GM12892 (cell line): ENCODE measurements around the gene GRIN2C.

Source experiments
- DNase-seq: peaks from one replicate; pipeline ENCODE4 v3.0.0; 2011; ENCODE audit not compliant: insufficient read length
- FAIRE-seq: peaks from 2 replicates; lab custom pipeline; 2011; peaks lifted over from hg19 to GRCh38; lab: Jason Lieb, UNC
- POLR2A ChIP-seq: IDR thresholded peaks from 2 replicates; pipeline ENCODE4 v1.6.1; 2011; ENCODE audit warnings: low read depth, low read length, control low read depth
- POLR2AphosphoS5 ChIP-seq: IDR thresholded peaks from 2 replicates; pipeline ENCODE4 v1.6.1; 2011; ENCODE audit warnings: low read depth, low read length, control low read depth
- TAF1 ChIP-seq: IDR thresholded peaks from 2 replicates; pipeline ENCODE4 v1.6.1; 2011; ENCODE audit warnings: low read depth, mild to moderate bottlenecking, control low read depth, low read length, borderline replicate concordance

GRIN2C gene

GRCh38 chr17:74807925-74808324 lies 51.8 kb downstream of the GRIN2C start:
- FAIRE-seq (no peak), DNase-seq (no peak)
- TF ChIP-seq POLR2A (no peak), POLR2AphosphoS5 (no peak), TAF1 (no peak)

- FAIRE-seq (no peak), DNase-seq (no peak)
- TF ChIP-seq POLR2A (no peak), POLR2AphosphoS5 (no peak), TAF1 (no peak)
Measured at GRCh38 chr17:74807441-74807840, 52.2 kb downstream of the GRIN2C start.

- no peak for TF ChIP-seq POLR2AphosphoS5
- no peak for TF ChIP-seq POLR2A
- TF ChIP-seq TAF1, result no peak
- FAIRE-seq (no peak), DNase-seq (no peak)
Measured at GRCh38 chr17:74806334-74806733, 53.4 kb downstream of the GRIN2C start.

GRCh38 chr17:74805591-74805991 lies 54.1 kb downstream of the GRIN2C start:
- no peak for TF ChIP-seq POLR2AphosphoS5
- no peak for TF ChIP-seq TAF1
- TF ChIP-seq POLR2A, result no peak
- FAIRE-seq (no peak), DNase-seq (no peak)

- TF ChIP-seq POLR2A, result no peak
- FAIRE-seq, result no peak
- DNase-seq, result no peak
Measured at GRCh38 chr17:74804683-74805082, 55.0 kb downstream of the GRIN2C start.

GRCh38 chr17:74803971-74804370 lies 55.7 kb downstream of the GRIN2C start:
- no peak for FAIRE-seq
- no peak for DNase-seq
- TF ChIP-seq POLR2A, result no peak
- no peak for TF ChIP-seq POLR2AphosphoS5
- TF ChIP-seq TAF1, result no peak

- DNase-seq, result no peak
- TF ChIP-seq TAF1 (no peak), POLR2AphosphoS5 (no peak), POLR2A (no peak)
- FAIRE-seq, result no peak
Measured at GRCh38 chr17:74803388-74803930, 56.2 kb downstream of the GRIN2C start.

- FAIRE-seq (no peak), DNase-seq (no peak)
- TF ChIP-seq POLR2A (no peak), POLR2AphosphoS5 (no peak), TAF1 (no peak)
Measured at GRCh38 chr17:74801896-74802295, 57.8 kb downstream of the GRIN2C start.

GRCh38 chr17:74800531-74800930 lies 59.2 kb downstream of the GRIN2C start:
- DNase-seq (no peak), FAIRE-seq (no peak)
- TF ChIP-seq POLR2A (no peak), POLR2AphosphoS5 (no peak), TAF1 (no peak)

GRCh38 chr17:74799097-74799496 lies 60.6 kb downstream of the GRIN2C start:
- no peak for TF ChIP-seq POLR2A
- TF ChIP-seq POLR2AphosphoS5, result no peak
- TF ChIP-seq TAF1, result no peak
- FAIRE-seq, result no peak
- no peak for DNase-seq

- no peak for FAIRE-seq
- TF ChIP-seq TAF1 (no peak), POLR2AphosphoS5 (no peak), POLR2A (no peak)
- DNase-seq, result no peak
Measured at GRCh38 chr17:74798239-74798707, 61.4 kb downstream of the GRIN2C start.

- no peak for DNase-seq
- no peak for TF ChIP-seq POLR2AphosphoS5
- no peak for TF ChIP-seq TAF1
- no peak for TF ChIP-seq POLR2A
- FAIRE-seq, result no peak
Measured at GRCh38 chr17:74797824-74798223, 61.9 kb downstream of the GRIN2C start.

- no peak for DNase-seq
- TF ChIP-seq POLR2A, result no peak
- no peak for TF ChIP-seq TAF1
- no peak for TF ChIP-seq POLR2AphosphoS5
- no peak for FAIRE-seq
Measured at GRCh38 chr17:74796866-74797265, 62.8 kb downstream of the GRIN2C start.
